Activated T-cell treated with anti-CD3 and anti-CD28 coated beads for 48 hours (primary cell): ENCODE data around the gene GRIP1.

Experiments used
- DNase-seq: peaks from one replicate; pipeline ENCODE4 v3.0.0-alpha.2; 2020; ENCODE audit warnings: low read depth

Gene GRIP1

GRCh38 chr12:66693901-66694513 is 15.1 kb upstream of the GRIP1 start:
- no peak for DNase-seq

- DNase-seq = no peak
These were observed 14.1 kb upstream of the GRIP1 start for GRCh38 chr12:66692986-66693385.

- no peak for DNase-seq
These were observed 13.3 kb upstream of the GRIP1 start for GRCh38 chr12:66692170-66692569.

GRCh38 chr12:66688846-66689439 is 10.1 kb upstream of the GRIP1 start:
- DNase-seq = no peak

GRCh38 chr12:66684222-66684621 is 5.3 kb upstream of the GRIP1 start:
- no peak for DNase-seq

DNA sequence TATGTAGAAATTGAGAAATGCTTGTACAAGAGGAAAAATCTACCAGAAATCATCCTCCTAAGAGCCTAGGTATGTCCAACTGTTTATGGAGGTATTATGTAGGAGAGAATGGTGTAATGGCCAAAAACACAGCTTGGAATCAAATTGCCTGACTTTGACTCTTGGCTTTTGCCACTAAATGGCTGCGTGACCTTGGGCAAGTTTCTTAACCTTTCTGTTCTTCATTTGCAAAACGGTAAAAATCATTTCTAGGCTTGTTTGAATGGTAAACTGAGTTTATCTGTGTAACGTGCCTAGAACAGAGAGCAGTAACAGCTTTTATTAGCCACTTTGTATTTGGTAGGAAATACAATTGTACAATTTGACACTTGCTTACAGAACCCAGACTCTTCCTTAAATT is 4.9 kb upstream of the GRIP1 start:
- no peak for DNase-seq

- DNase-seq = no peak
These were observed 4.2 kb upstream of the GRIP1 start for GRCh38 chr12:66683073-66683472.

- DNase-seq = no peak
These were observed 697 bp upstream of the GRIP1 start for GRCh38 chr12:66679461-66680084.

DNA sequence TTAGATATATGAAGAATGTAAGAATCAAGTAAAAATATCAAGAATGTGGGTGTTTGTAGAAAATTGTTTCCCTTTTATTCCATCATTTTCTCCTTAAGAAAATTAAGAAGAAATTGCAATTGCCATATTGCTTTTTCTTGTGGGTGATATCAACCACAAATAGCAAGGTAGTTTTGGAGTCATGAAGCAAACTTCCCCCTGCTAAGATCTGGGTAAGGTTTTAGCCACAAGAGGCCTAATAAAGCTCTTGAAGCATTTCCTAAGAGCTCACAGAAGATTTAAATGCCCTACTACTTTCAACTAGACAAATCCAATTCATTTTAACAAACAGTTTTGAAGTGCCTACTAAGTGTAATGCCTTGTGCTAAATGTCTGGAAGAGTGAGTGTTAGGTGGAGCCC is 2.6 kb downstream of the GRIP1 start:
- no peak for DNase-seq

DNA sequence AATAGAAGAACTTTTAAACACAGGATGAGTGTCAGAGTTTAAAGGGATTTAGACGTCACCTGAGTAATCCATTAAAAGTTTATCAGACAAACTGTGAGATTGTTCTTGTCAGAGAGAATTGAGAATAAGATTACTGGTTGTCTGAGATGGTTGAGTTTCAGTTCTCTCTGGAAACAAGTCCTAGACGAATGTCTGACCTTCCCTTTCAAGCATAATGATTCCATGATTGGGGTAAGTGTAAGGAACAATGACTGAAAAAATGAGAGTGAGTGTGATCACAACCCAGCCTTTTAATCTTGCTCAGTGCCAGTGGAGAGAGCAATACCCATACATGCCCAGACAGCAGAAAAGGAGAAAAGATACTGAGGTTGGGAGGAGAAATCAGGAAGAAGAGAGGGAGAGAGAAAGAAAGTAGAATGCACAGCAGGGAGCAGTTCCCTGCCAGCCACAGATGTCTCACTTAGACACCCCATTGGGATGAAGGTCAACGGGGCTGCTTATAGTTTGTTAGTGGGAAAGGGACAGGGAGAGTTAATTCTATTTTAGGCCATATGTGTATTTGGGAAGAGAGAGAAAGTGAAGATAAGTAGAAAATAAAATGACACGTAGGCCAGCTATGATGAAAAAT is 4.3 kb downstream of the GRIP1 start:
- DNase-seq = no peak

DNA sequence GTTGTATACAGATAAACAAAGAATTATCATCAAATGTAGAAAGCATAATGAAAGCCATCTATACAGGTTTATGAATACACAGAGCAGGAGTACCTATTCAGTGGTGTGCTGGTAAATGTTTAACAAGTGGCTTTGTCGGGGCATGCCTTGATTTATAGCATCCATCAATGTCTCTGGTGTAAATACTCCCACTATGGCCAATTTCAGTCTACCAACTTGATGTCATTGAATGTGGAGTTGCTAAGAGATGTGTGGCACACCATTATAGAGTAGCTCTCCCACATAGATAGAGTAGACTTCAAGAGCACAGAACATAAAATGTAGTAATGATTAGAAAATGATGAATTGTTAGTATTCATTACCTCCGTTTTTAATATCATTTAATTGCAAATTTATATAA is 9.3 kb downstream of the GRIP1 start:
- DNase-seq = no peak

DNA sequence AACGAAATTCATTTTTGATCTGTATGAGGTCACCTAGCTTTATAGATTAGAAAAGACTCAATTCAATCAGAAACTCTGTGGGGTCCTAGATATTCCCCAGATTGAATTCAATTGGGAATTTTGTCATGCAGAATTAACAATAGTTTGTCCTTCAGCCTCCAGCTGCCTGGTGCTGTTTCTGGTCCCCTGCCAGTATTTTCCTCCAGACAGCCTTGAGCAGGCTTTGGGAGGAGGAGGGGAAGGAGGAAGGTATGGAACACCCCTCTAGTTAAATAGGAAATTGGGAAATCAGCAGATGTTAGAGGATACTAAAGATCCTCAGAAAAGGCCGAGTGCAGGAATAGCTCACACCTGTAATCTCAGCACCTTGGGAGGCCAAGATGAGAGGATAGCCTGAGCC is 10.6 kb downstream of the GRIP1 start:
- no peak for DNase-seq

GRCh38 chr12:66667906-66668305 is 11.0 kb downstream of the GRIP1 start:
- DNase-seq = no peak

- DNase-seq = no peak
These were observed 12.4 kb downstream of the GRIP1 start for GRCh38 chr12:66666481-66666880.

GRCh38 chr12:66665435-66665985 is 13.4 kb downstream of the GRIP1 start:
- DNase-seq = no peak

DNA sequence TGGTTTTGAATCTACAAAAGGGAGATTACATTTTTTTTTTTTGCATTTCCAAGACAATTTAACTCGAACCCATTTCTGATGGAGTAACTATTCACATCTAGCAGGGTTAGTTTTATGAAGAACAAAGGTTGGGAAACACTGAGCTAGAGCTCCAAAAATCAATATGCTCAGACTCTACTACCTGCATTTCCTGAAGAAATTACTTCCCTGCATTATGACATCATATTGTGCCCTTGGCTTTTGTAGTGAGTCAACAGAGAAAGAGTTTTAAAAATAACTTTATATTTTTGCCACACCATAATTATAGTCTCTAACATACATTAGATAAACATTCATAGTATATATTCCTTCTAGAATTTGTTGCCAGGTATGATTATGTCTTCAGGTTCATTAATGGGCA is 14.8 kb downstream of the GRIP1 start:
- no peak for DNase-seq

GRCh38 chr12:66663611-66664010 is 15.3 kb downstream of the GRIP1 start:
- no peak for DNase-seq

DNA sequence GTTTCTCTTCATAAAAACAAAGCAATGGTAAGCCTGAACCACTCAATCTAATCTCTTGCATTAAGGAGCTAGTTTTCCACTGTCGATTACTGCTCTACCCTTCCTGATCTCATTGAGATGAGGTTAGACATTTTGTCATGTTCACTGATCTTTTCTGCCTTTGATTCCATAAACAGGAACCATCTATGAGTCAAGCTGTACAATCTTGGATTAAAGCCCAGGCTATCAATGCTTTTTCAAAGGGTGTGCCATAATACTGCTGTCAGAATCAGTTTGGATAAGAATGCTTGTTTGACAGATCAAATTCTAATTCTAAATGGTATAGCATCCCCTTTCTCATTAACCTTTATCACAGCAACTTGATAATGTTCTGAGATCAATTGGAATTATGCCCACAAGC is 16.1 kb downstream of the GRIP1 start:
- DNase-seq = no peak

- DNase-seq = no peak
These were observed 16.7 kb downstream of the GRIP1 start for GRCh38 chr12:66662179-66662578.

GRCh38 chr12:66661357-66661756 is 17.5 kb downstream of the GRIP1 start:
- DNase-seq = no peak

DNA sequence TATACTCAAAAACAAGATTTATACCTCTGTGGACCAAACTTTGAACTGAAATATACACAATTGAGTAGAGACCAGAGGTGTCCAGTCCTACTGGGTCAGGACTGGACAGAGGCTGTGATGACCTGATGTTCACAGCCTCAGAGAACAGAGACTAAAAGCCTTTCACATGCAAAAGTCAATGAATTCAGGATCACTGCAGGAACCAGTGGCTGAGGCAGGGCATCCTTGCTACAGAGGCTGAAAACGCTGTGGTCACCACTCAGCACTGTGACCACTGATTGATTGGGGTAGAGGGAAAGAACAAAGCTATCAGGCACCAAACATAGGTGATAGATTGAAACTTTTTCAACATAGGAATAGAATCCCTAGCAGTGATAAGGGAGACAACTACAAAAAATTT is 25.1 kb downstream of the GRIP1 start:
- DNase-seq = no peak

DNA sequence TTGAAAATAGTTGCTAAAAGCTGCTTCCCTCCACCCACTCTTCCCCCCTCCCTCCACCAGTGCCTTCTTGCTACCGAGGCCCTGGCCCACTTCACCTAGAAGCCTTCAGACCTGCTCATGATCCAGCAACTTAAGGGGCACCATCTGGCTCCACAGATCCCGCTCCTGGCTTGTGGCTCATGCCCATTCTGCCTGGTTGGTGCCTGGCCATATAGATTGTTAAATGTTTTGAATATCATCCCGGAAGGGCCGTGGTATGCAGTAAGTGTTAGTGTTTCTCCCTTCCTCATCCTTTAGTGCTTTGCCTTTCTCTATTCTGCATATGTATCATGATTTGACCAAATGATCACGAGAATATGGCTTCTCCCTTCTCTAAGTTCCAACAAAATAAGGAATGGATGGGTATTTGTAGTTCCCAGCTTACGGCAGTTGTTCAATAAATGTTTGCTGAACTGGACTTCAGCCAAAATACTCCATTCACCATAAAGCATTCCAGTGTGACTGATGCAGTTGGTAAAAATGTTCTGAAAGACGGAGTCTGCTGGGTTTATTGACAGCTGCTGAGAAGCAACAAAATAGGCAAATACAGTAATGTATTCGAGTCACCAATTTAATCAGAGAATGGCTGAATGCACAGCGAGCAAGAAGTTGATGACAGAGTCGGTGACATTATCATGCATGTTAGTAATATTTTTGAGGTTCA is 30.7 kb downstream of the GRIP1 start:
- DNase-seq = no peak
